Chondrocyte (in vitro differentiated cells): ENCODE results near the gene ASXL3. TPM values are rescaled to one million over a fixed set of nuclear protein-coding genes. Genes with fewer than 3 reads are reported as not detected.

Experiments used
- DNase-seq: peaks from one replicate; pipeline ENCODE4 v3.0.0; 2021; ENCODE audit warnings: mixed read lengths, low spot score
- H3K27ac Mint-ChIP-seq: one replicate; pipeline ENCODE4 v1.8.0; 2021; ENCODE audit warnings: mild to moderate bottlenecking, moderate library complexity, mixed read lengths; ENCODE audit not compliant: unreplicated experiment
- H3K27me3 Mint-ChIP-seq: 2 replicates; pipeline ENCODE4 v1.8.0; 2021; ENCODE audit warnings: low read depth, mixed read lengths
- H3K36me3 Mint-ChIP-seq: 2 replicates; pipeline ENCODE4 v1.8.0; 2021; ENCODE audit warnings: low read depth, mixed read lengths
- H3K4me1 Mint-ChIP-seq: 2 replicates; pipeline ENCODE4 v1.8.0; 2021; ENCODE audit warnings: low read depth, mild to moderate bottlenecking, mixed read lengths
- H3K4me3 Mint-ChIP-seq: one replicate; pipeline ENCODE4 v1.8.0; 2021; ENCODE audit warnings: mild to moderate bottlenecking, moderate library complexity, mixed read lengths; ENCODE audit not compliant: unreplicated experiment
- H3K9me3 Mint-ChIP-seq: 2 replicates; pipeline ENCODE4 v1.8.0; 2021; ENCODE audit warnings: low read depth, mixed read lengths
- total RNA-seq: library from RNA; stranded (reverse); gene quantifications from 3 replicates; pipeline ENCODE4 v1.2.1, GENCODE V29; 2021
- TF ChIP-seq, protein P1 (sequence below): fragments of 200-600 bp; sonication (generic); IDR thresholded peaks from 2 replicates; pipeline ENCODE4 v1.5.0; 2021; ENCODE audit warnings: antibody characterized with exemption, mild to moderate bottlenecking, moderate library complexity

Gene ASXL3
- total RNA-seq, 1 donor from 2014 or later: 3.9 TPM

DNA sequence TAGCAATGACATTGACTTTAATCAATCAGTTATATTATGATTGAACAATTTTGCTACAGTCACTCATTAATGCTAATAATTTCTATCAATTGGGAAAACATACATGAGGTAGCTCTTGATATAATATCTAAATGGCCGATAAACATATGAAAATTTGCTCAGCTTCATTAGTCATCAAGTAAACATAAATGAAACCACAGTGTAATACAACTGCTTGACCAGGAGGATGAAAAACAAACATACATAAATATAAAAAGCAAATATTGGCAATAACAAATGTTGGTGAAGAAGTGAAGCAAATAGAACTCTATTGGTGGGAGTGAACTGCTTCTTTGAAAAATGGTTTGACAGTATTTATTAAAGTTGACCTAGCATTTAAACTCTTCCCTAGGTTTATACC, 130.9 kb downstream of the ASXL3 start:
- no peak for DNase-seq
- Mint-ChIP-seq H3K4me1 (peaks cover 7% of the 10 kb centered on the region), H3K27ac (no peak overlapping the region), H3K9me3 (peaks cover 4% of the 10 kb centered on the region), H3K27me3 (no peaks in the 10 kb centered on the region), H3K36me3 (peaks cover 3% of the 10 kb centered on the region), H3K4me3 (no peak overlapping the region)
- TF ChIP-seq, protein P1, sequence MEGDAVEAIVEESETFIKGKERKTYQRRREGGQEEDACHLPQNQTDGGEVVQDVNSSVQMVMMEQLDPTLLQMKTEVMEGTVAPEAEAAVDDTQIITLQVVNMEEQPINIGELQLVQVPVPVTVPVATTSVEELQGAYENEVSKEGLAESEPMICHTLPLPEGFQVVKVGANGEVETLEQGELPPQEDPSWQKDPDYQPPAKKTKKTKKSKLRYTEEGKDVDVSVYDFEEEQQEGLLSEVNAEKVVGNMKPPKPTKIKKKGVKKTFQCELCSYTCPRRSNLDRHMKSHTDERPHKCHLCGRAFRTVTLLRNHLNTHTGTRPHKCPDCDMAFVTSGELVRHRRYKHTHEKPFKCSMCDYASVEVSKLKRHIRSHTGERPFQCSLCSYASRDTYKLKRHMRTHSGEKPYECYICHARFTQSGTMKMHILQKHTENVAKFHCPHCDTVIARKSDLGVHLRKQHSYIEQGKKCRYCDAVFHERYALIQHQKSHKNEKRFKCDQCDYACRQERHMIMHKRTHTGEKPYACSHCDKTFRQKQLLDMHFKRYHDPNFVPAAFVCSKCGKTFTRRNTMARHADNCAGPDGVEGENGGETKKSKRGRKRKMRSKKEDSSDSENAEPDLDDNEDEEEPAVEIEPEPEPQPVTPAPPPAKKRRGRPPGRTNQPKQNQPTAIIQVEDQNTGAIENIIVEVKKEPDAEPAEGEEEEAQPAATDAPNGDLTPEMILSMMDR: no peak

DNA sequence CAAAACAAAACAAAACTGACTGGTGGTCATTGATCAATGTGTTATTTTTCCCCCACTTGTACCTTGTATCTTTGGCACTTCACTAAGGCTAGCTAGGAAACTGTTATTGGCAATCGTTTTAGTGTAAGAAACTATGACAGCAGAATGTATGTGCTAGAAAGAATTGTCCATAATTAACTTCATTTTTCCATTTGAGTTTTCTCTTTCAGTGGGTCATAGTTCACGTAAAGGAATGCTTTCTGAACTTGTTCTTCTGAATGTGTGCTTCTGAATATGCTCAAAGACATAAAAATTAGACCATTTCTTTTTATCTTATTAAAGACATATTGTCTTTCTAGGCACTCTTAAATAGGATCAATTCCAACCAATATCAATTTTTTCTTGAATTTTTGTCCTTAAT, 132.2 kb downstream of the ASXL3 start:
- H3K9me3 Mint-ChIP-seq: peaks cover 4% of the 10 kb centered on the region
- no peaks in the 10 kb centered on the region for H3K27me3 Mint-ChIP-seq
- no peak overlapping the region for H3K4me3 Mint-ChIP-seq
- no peak for DNase-seq
- TF ChIP-seq, protein P1: no peak
- peaks cover 7% of the 10 kb centered on the region for H3K4me1 Mint-ChIP-seq
- no peak overlapping the region for H3K27ac Mint-ChIP-seq
- H3K36me3 Mint-ChIP-seq: peaks cover 4% of the 10 kb centered on the region

DNA sequence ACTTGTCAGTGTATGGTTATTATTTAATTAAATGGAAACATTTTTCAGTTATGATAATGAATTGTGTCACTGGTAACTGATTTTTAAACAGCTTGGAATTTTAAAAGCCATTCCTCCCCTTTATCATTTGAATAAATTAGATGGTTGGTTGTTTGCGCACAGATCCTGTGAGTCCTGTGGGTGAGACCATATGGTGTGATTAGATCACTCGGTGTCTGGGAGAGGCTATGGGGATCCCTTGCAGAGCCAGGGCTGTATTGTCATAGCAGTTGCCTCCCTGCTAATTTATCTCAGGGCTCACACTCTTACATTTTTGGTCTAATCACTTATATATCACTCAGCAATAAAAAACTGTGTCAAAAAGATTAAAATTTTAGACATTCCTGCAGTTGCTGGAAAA, 133.5 kb downstream of the ASXL3 start:
- H3K36me3 Mint-ChIP-seq: peaks cover 4% of the 10 kb centered on the region
- H3K27me3 Mint-ChIP-seq: no peaks in the 10 kb centered on the region

DNA sequence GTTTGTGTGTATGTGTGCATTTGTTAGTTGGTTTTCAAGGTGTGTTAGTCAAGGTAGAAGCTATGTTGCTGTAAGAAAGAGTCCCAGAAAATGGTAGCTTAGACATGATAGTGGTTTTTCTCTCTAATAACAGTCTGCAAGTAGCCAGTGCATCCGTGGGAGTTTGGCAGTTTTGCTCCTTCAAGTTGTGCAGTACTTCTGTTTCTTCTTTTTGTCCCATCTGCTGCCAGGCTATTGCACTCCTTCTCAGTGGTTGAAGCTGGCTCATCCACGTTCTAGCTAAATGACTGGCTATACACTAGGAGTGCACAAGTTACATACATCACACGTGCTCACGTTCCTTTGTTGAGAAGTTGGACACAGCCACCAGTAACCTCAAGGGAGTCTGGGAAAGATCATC, 134.7 kb downstream of the ASXL3 start:
- Mint-ChIP-seq H3K27me3 (no peaks in the 10 kb centered on the region), H3K9me3 (no peaks in the 10 kb centered on the region), H3K4me1 (peaks cover 16% of the 10 kb centered on the region), H3K27ac (no peak overlapping the region), H3K4me3 (no peak overlapping the region), H3K36me3 (peaks cover 4% of the 10 kb centered on the region)
- no peak for DNase-seq
- TF ChIP-seq, protein P1: no peak

More for the DNA sequence above, 133.5 kb downstream of the ASXL3 start:
- Mint-ChIP-seq H3K4me1 (peaks cover 17% of the 10 kb centered on the region), H3K4me3 (no peak overlapping the region), H3K9me3 (peaks cover 4% of the 10 kb centered on the region), H3K27ac (no peak overlapping the region)
- DNase-seq: no peak
- TF ChIP-seq, protein P1: no peak

DNA sequence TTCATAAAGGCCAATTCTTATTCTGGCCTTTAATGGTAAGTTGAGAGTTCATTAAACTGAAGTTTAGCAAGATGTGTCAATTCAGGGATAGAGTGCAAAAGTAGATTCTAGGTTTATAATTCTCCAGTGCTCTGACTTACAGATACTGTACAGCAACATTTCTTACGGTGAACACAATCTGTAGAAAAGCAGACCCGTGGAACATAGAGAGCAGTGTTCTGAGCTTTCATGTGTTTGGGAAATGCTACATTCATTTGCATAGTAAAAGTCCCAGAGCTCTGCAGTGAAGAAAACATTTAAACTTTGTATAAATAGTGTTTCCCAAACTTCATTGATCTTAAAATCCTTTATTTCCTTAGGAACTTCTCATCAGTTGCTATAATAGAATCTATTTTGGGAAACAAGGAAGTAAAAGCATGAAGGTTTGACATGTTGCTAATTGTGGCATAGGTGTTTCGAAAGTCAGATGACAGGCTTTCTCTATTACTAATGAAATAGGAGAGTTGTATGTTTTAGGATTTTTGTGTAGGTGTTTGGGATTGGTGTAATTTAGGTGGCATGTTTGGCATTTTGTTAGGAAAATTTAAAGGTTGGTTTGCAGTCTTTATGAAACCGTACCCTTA, 138.2 kb downstream of the ASXL3 start:
- TF ChIP-seq, protein P1: no peak
- Mint-ChIP-seq H3K36me3 (peaks cover 4% of the 10 kb centered on the region), H3K4me3 (no peak overlapping the region), H3K4me1 (peaks cover 28% of the 10 kb centered on the region), H3K27me3 (no peaks in the 10 kb centered on the region), H3K9me3 (no peaks in the 10 kb centered on the region), H3K27ac (no peak overlapping the region)
- DNase-seq: no peak
